Transverse colon (tissue), 4 donors: ENCODE measurements around the gene BRSK2.

ENCODE experiments used
- CTCF ChIP-seq, 5 experiments: fragments of 200-600 bp in 3 of 5; fragments of 450-650 bp in 2 of 5; sonication (generic) in 3 of 5; IDR thresholded peaks; 1 replicate in 2 of 5; 2 replicates in 3 of 5; pipeline ENCODE4 v1.5.1; 2016 to 2017; ENCODE audit warnings: antibody characterized with exemption in 5 of 5, inconsistent platforms in 3 of 5, mild to moderate bottlenecking in 2 of 5, moderate library complexity in 1 of 5
- EP300 ChIP-seq: sonication (generic); formaldehyde crosslinking; IDR thresholded peaks from one replicate; pipeline ENCODE4 v1.6.1; 2017; ENCODE audit warnings: antibody characterized with exemption, low read depth
- POLR2A ChIP-seq: fragments of 450-650 bp; IDR thresholded peaks from one replicate; pipeline ENCODE4 v1.6.1; 2016; ENCODE audit warnings: antibody characterized with exemption, mild to moderate bottlenecking, moderate library complexity
- POLR2AphosphoS5 ChIP-seq, 3 donors: sonication (generic); formaldehyde crosslinking; IDR thresholded peaks; one replicate each; pipeline ENCODE4 v1.6.1; 2016; ENCODE audit warnings: antibody characterized with exemption in 3 of 3

- no peak for TF ChIP-seq CTCF (IDR thresholded peaks at IDR 0.05)
- no peak for TF ChIP-seq POLR2A
- TF ChIP-seq EP300 = no peak
- no peak for TF ChIP-seq POLR2AphosphoS5 (IDR thresholded peaks at IDR 0.05)
Measured at GRCh38 chr11:1368966-1369365, 20.8 kb upstream of the BRSK2 start.
